D721Med (cell line): ENCODE measurements around the gene MRFAP1.

Source experiments
- DNase-seq: peaks from one replicate; pipeline ENCODE4 v3.0.0; 2011; ENCODE audit warnings: low spot score; ENCODE audit not compliant: insufficient read length
- FAIRE-seq: peaks from 2 replicates; lab custom pipeline; 2011; peaks lifted over from hg19 to GRCh38; lab: Jason Lieb, UNC
- TF ChIP-seq, protein P1 (sequence below): IDR thresholded peaks from 2 replicates; pipeline ENCODE4 v1.5.1; 2012; ENCODE audit warnings: mild to moderate bottlenecking, control low read depth; ENCODE audit not compliant: insufficient read depth; ENCODE audit errors: missing control alignments

The MRFAP1 gene

DNA sequence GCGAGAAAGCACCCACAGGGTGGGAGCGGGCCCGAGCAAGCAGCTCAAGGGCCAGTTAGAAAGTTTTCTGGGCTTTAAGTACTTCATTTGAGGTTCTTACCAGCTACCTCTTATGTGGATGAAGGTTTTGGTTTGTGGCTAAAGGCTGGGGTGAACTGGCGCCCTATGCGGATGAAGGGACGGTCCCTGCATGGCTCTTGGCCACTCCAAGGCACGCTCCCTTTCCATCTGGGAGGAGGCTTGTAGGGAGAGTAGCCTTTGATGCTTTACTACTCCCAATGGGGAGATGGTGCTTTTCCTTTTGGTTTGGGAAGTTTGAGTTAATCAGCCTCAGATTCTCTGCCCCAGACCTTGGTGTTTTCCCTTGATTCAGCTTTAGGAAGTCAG is 17.7 kb downstream of the MRFAP1 start:
- TF ChIP-seq, protein P1, sequence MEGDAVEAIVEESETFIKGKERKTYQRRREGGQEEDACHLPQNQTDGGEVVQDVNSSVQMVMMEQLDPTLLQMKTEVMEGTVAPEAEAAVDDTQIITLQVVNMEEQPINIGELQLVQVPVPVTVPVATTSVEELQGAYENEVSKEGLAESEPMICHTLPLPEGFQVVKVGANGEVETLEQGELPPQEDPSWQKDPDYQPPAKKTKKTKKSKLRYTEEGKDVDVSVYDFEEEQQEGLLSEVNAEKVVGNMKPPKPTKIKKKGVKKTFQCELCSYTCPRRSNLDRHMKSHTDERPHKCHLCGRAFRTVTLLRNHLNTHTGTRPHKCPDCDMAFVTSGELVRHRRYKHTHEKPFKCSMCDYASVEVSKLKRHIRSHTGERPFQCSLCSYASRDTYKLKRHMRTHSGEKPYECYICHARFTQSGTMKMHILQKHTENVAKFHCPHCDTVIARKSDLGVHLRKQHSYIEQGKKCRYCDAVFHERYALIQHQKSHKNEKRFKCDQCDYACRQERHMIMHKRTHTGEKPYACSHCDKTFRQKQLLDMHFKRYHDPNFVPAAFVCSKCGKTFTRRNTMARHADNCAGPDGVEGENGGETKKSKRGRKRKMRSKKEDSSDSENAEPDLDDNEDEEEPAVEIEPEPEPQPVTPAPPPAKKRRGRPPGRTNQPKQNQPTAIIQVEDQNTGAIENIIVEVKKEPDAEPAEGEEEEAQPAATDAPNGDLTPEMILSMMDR, result no peak
- DNase-seq (no peak), FAIRE-seq (no peak)

DNA sequence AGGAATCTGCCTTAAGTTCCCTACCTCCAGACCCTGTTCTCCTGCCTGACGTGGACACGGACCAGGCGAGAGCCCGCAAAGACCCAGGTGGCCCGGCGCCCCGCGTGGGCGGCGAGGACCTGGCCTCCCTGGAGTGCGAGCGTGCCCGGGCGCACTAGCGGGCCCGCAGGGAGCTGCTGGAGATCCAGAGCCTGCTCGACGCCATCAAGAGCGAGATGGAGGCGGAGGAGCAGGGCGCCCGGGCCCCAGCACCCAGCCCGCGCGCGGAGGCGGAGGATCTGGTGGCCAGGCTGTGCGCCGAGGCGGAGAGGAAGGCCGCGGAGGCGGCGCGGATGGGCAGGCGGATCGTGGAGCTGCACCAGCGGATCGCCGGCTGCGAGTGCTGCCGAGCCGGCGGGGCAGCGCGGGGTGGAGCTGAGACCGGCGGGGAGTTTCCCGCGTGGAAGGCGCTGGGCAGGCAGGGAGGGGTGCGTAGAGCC is 18.2 kb downstream of the MRFAP1 start:
- DNase-seq (no peak), FAIRE-seq (no peak)
- TF ChIP-seq, protein P1, result no peak

- DNase-seq, result no peak
- TF ChIP-seq, protein P1, result no peak
- no peak for FAIRE-seq
These were observed 19.4 kb downstream of the MRFAP1 start for GRCh38 chr4:6659897-6660296.

GRCh38 chr4:6660430-6660829 is 19.9 kb downstream of the MRFAP1 start:
- FAIRE-seq (no peak), DNase-seq (no peak)

GRCh38 chr4:6662591-6662990 is 22.1 kb downstream of the MRFAP1 start:
- FAIRE-seq (no peak), DNase-seq (no peak)
- TF ChIP-seq, protein P1, result no peak

More at GRCh38 chr4:6660430-6660829, 19.9 kb downstream of the MRFAP1 start:
- TF ChIP-seq, protein P1, result no peak

- FAIRE-seq (no peak), DNase-seq (no peak)
- TF ChIP-seq, protein P1, result no peak
These were observed 23.3 kb downstream of the MRFAP1 start for GRCh38 chr4:6663596-6664393.

GRCh38 chr4:6665320-6665654 is 24.8 kb downstream of the MRFAP1 start:
- DNase-seq (no peak), FAIRE-seq (no peak)
- TF ChIP-seq, protein P1, result no peak
